Stimulated activated CD4-positive, alpha-beta T cell treated with anti-CD3 and anti-CD28 coated beads, TNF-alpha, amount 100 ng/mL, for 48 hours (primary cell): ENCODE data around the gene HIGD1C.

Experiments used
- DNase-seq, 3 donors: peaks; one replicate each; pipeline ENCODE4 v3.0.0-alpha.2; 2020; ENCODE audit warnings: low read depth in 3 of 3

HIGD1C gene

DNA sequence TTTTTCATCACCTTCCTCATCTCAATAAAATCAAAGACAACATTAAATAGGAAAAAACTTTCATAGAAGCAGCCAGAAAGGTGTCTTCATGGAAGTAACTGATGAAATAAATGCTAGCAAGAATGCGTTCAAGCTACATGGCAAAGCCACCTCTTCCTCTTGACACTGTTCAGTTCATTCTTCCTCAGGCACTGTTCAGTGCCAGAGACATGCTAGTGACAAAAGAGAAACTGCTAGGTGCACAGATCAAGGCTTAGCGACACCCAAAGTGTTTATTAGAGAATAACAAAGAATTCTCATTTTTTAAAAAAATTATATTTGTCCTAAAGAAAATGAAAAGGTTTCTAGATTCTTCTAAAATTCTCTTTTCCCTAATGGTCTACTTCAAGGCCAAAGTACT, 66.6 kb downstream of the HIGD1C start:
- no peak for DNase-seq

DNA sequence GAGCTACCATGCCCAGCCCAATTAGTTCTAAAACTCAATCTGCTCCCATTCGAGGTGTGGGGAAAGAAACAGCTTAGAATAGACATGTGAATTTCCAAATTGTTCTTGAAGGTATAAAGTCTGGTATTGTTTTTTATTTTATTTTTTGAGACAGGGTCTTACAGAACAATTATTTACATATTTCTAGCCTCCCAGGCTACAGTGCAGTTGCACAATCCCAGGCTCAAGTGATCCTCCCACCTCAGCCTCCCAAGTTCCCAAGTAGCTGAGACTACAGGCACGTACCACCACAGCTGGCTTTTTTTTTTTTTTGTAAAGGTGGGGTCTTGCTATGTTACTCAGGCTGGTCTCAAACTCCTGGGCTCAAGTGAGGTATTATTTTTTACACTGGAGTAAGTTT, 67.6 kb downstream of the HIGD1C start:
- no peak for DNase-seq
